Stimulated activated CD8-positive, alpha-beta memory T cell treated with anti-CD3 and anti-CD28 coated beads, Interleukin-12 subunit alpha, Interleukin-12 subunit beta, amount 100 ng/mL, for 24 hours (primary cell): ENCODE results near the gene CEMIP.

Experiments
- DNase-seq: peaks from one replicate; pipeline ENCODE4 v3.0.0-alpha.2; 2020; ENCODE audit errors: extremely low read depth

The CEMIP gene

GRCh38 chr15:80891006-80891405 is 111.8 kb downstream of the CEMIP start:
- no peak for DNase-seq

GRCh38 chr15:80892414-80892813 is 113.2 kb downstream of the CEMIP start:
- DNase-seq, result no peak

- no peak for DNase-seq
These were observed 114.6 kb downstream of the CEMIP start for GRCh38 chr15:80893777-80894176.

GRCh38 chr15:80895091-80895490 is 115.9 kb downstream of the CEMIP start:
- no peak for DNase-seq

DNA sequence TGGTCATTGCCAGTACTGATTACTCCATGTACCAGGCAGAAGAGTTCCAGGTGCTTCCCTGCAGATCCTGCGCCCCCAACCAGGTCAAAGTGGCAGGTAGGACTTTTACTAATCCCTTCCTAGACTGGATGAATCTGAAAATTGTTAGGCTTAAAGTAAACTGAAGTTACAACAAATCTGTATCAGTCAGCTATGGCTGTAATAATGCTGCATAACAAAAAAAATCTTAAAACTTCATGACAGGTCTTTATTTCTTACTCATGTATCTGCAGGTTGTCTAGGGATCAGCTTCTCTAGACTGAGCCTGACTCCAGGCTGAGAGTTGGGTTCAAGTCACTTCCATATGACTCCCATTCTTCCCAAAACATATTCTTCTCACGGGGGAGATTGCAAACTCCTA is 116.8 kb downstream of the CEMIP start:
- no peak for DNase-seq

DNA sequence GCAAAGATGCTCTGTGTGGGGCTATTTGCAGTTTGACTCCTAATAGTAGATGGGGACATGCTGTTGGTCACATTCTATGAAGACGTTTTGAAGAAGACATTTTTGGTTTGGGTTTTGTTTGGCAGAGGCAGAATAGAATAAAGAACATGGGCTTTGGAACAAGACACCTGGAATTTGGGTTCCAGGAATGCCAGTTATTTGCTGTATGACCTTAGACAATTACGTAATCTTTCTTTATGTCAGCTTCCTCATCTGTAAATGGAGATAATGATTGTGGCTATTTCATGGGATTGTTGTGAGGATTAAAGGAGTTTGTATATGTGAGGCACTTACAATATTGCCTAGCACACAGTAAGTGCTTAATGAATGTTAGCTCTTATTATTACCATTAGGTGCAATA is 118.9 kb downstream of the CEMIP start:
- DNase-seq, result no peak

DNA sequence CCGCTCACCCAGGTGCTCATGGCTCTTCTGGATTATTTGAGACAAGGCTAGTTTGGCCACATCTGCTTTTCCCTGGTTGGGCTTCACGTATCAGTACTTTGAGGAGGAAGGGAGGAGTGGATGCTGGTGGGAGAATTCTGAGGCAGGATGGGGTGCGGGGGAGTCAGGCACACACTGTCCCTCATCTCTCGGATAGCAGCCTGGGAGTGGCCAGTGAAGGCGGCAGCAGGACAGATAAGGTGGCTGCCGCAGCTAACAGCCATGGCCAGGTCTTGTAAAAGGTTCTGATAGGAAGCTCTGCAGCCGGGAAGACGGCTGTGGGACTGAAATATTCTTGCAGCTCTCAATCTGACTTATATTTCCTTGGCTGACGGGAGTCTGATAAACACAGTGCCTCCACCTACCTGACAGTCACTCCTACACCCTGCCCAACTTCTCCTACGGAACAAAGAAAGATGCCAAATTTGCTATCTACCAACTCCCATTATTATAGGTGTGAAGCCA is 123.2 kb downstream of the CEMIP start:
- DNase-seq, result no peak

- DNase-seq, result no peak
These were observed 125.8 kb downstream of the CEMIP start for GRCh38 chr15:80904998-80905397.

GRCh38 chr15:80906159-80906766 is 127.1 kb downstream of the CEMIP start:
- DNase-seq, result no peak

DNA sequence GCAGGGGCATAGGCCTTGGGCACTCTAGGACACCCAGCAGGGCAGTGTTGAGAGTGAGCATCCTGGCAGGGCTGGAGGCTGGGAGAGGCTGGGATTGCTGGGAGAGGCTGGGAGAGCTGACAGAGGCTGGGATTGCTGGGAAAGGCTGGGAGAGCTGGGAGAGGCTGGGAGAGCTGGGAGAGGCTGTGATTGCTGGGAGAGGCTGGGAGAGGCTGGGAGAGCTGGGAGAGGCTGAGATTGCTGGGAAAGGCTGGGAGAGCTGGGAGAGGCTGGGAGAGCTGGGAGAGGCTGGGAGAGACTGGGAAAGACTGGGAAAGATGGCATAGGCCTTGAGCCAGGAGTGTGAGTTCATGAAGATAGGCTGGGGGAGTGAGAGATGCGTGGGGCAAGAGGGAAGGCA is 132.7 kb downstream of the CEMIP start:
- no peak for DNase-seq

GRCh38 chr15:80912673-80913072 is 133.5 kb downstream of the CEMIP start:
- no peak for DNase-seq

- DNase-seq, result no peak
These were observed 134.4 kb downstream of the CEMIP start for GRCh38 chr15:80913541-80913940.

GRCh38 chr15:80915472-80915871 is 136.3 kb downstream of the CEMIP start:
- no peak for DNase-seq

DNA sequence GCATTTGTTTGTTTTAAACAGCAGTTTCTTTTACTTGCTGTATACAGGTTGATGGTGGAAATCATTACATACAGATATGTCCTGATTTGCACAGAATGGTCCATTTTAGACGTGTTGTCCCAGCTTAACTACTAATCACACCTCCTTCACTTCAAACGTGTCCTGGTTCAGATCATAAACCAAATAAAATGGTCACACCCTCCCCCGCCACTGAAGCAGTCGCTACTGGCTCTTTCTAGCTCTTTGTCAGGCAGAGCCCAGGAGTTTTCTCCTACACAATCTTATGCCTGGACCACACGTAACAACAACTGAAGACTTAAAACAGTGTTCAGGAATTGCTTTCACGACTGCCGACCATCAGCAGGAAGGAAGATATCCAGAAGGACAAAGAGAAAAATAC is 136.9 kb downstream of the CEMIP start:
- DNase-seq, result no peak

DNA sequence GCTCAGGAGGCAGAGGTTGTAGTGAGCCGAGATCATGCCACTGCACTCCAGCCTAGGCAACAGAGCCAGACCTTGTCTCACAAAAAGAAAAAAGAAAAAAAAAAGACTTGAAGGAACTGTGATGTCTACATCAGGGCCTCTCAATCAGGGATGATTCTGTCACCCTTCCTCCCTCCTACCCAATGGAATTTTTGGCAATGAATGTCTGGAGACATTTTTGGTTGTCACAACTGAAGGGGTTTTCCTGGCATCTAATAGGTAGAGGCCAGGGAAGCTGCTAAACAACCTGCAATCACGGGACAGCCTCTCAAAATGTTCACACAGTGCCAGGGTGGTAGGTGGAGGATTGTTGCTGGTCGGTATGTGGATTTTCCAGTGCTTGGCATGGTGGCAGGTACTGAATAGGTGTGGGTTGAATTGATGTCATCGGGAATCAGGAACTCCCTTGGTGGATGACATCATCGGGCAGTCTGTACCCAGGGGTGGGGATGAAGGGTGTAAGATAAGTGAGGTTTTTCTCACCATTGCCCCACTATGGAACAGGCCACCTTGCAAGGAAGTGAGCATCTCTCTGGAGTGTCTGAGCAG is 139.1 kb downstream of the CEMIP start:
- no peak for DNase-seq

- no peak for DNase-seq
These were observed 141.1 kb downstream of the CEMIP start for GRCh38 chr15:80920271-80920699.

- DNase-seq, result no peak
These were observed 142.7 kb downstream of the CEMIP start for GRCh38 chr15:80921736-80922410.

- DNase-seq, result no peak
These were observed 144.5 kb downstream of the CEMIP start for GRCh38 chr15:80923668-80924067.

- no peak for DNase-seq
These were observed 145.1 kb downstream of the CEMIP start for GRCh38 chr15:80924278-80924677.

- no peak for DNase-seq
These were observed 146.5 kb downstream of the CEMIP start for GRCh38 chr15:80925597-80926059.

- no peak for DNase-seq
These were observed 147.0 kb downstream of the CEMIP start for GRCh38 chr15:80926126-80926525.

DNA sequence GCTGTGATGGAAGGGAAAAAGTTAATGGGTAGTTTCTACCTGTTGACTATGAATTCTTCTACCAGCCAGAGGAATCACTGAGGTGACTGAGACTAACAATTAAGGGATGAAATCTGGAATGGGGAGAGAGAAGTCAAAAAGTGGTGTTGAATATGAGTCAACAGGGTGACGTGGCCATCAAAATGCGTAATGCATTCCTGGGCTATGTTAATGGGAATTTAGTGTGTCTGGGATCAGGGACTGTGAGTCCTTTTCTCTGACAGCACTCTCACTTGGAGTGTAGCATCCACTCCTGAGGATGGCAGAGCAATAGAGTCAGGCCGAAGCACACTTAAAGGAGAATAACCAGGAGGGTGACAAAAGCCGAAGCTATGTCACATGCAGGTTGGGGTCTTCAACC is 150.1 kb downstream of the CEMIP start:
- no peak for DNase-seq

DNA sequence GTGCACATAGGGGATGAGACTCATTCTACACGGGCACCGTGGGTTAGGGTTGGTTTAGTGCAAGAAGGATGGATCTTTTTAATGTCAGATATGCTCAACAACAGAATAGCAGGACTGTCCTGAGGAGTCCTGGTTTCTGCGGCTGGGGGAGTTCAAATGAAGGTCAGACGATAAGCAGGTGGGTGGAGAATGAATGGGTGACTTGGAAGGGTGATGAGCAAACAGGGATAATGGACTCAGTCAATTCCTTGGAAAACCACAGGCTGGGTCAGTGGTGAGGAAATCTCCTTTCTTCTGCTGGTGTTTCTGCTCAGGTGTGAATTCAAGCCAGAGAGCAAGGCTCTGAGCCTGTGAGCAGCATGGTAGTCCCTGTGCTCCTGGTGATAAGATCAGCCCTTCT is 150.5 kb downstream of the CEMIP start:
- DNase-seq, result no peak
